Ishikawa (cell line): ENCODE measurements around the gene NKAPD1.

Experiments used
- CEBPB ChIP-seq: IDR thresholded peaks from 2 replicates; pipeline ENCODE4 v1.6.1; 2012
- CREB1 ChIP-seq: IDR thresholded peaks from 2 replicates; pipeline ENCODE4 v1.6.1; 2012; ENCODE audit warnings: low read depth
- EGR1 ChIP-seq: IDR thresholded peaks from 2 replicates; pipeline ENCODE4 v1.6.1; 2012
- EP300 ChIP-seq: IDR thresholded peaks from 2 replicates; pipeline ENCODE4 v1.6.1; 2012; ENCODE audit warnings: borderline replicate concordance
- FOXM1 ChIP-seq: IDR thresholded peaks from 2 replicates; pipeline ENCODE4 v1.6.1; 2012; ENCODE audit warnings: low read depth, borderline replicate concordance
- NFIC ChIP-seq: IDR thresholded peaks from 2 replicates; pipeline ENCODE4 v1.6.1; 2012
- RAD21 ChIP-seq: IDR thresholded peaks from 2 replicates; pipeline ENCODE4 v1.6.1; 2012; ENCODE audit warnings: low read depth
- REST ChIP-seq: IDR thresholded peaks from 2 replicates; pipeline ENCODE4 v1.6.1; 2012; ENCODE audit warnings: low read depth, mild to moderate bottlenecking
- TAF1 ChIP-seq: IDR thresholded peaks from 2 replicates; pipeline ENCODE4 v1.6.1; 2012; ENCODE audit warnings: low read depth, mild to moderate bottlenecking
- ZBTB7A ChIP-seq: IDR thresholded peaks from 2 replicates; pipeline ENCODE4 v1.6.1; 2012; ENCODE audit warnings: low read depth
- TF ChIP-seq, protein P1 (sequence below): IDR thresholded peaks from 2 replicates; pipeline ENCODE4 v1.6.1; 2012

- TF ChIP-seq REST (no peak), RAD21 (no peak), EP300 (no peak), CEBPB (no peak), TAF1 (peak; percentile 61), NFIC (peak; percentile 27; the same call in 1 of the 2 replicates), FOXM1 (no peak; the same call in 1 of the 2 replicates), EGR1 (no peak), ZBTB7A (peak; percentile 35; the same call in 1 of the 2 replicates), CREB1 (peak; percentile 45; the same call in 1 of the 2 replicates)
- TF ChIP-seq, protein P1, sequence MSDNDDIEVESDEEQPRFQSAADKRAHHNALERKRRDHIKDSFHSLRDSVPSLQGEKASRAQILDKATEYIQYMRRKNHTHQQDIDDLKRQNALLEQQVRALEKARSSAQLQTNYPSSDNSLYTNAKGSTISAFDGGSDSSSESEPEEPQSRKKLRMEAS = peak; percentile 90
Observed at GRCh38 chr11:112073941-112074811, at the start of gene NKAPD1, which contains the start of gene PIH1D2.
